ENCODE results near the gene ADAMTS12. TPM values are rescaled to one million over a fixed set of nuclear protein-coding genes. Genes with fewer than 3 reads are reported as not detected.
"Not testable (repeated sequence)": the region's sequence is repeated elsewhere in the genome, so short reads cannot be mapped to it uniquely, and the experiment has no call there.

ADAMTS12 gene
- total RNA-seq, 2 donors from 2014 or later, result 2.3 to 8.9 TPM

GRCh38 chr5:33556330-33557328 lies 335.2 kb downstream of the ADAMTS12 start:
- Histone ChIP-seq H3K4me3 (no peak overlapping the region), H3K4me1 (peaks cover 11% of the 10 kb centered on the region), H3K36me3 (replicated peaks in 1 of 2; ENCODE audit: insufficient read depth in 1 of 2, low read depth in 2 of 2) (no peaks in the 10 kb centered on the region), H3K27ac (peak overlapping the region in 2 of 4 donors; percentile 9 to 45), H3K27me3 (no peaks in the 10 kb centered on the region), H3K9me3 (no peaks in the 10 kb centered on the region)
- DNase-seq (peak; percentile 17 to 57 (median 34)), ATAC-seq (peak; percentile 53)
- 37 to 39% methylated on average over 8 of the region's 8 CpGs for WGBS, 2 donors
- intact Hi-C loops (cut with DNase I), result no loop called here
- no peak for TF ChIP-seq POLR2A (IDR thresholded peaks at IDR 0.05)
- TF ChIP-seq, protein P1, sequence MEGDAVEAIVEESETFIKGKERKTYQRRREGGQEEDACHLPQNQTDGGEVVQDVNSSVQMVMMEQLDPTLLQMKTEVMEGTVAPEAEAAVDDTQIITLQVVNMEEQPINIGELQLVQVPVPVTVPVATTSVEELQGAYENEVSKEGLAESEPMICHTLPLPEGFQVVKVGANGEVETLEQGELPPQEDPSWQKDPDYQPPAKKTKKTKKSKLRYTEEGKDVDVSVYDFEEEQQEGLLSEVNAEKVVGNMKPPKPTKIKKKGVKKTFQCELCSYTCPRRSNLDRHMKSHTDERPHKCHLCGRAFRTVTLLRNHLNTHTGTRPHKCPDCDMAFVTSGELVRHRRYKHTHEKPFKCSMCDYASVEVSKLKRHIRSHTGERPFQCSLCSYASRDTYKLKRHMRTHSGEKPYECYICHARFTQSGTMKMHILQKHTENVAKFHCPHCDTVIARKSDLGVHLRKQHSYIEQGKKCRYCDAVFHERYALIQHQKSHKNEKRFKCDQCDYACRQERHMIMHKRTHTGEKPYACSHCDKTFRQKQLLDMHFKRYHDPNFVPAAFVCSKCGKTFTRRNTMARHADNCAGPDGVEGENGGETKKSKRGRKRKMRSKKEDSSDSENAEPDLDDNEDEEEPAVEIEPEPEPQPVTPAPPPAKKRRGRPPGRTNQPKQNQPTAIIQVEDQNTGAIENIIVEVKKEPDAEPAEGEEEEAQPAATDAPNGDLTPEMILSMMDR (IDR thresholded peaks at IDR 0.05), result no peak

DNA sequence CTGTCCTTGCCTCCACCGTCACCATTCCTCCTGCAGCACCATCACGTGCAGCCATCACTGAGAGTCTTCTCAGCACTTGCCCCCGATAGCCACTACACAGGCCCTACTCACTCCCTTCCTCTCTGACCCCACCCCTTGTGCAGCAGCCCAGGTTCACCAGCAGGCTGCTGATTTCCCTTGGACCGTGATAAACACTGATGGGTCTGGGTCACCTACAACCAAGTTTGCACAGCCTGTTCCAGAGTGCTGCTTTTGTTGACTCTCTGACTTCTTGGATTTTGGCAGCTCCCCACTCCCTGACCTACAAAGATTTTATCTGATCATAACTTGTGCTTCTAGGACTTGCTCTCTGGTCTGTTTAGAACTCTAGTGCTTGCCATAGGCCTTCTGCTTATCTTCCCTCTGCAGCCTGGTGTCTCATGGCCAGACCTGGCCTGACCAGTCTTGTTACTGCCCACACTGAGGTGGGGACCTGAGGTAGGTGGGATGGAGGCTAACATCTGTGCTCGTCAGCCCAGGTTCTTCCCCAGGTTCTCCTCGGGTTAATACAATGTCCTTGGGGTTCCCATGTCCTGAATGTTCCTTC lies 341.7 kb downstream of the ADAMTS12 start:
- ATAC-seq (peak; percentile 93), DNase-seq (peak; percentile 53 to 71 (median 66))
- no peaks in the 10 kb centered on the region for H3K36me3 ChIP-seq (replicated peaks in 1 of 2; ENCODE audit: insufficient read depth in 1 of 2, low read depth in 2 of 2)
- no peaks in the 10 kb centered on the region for H3K9me3 ChIP-seq
- H3K4me3 ChIP-seq, result no peak overlapping the region
- no peaks in the 10 kb centered on the region for H3K27me3 ChIP-seq
- intact Hi-C loops (cut with DNase I), result no loop called here
- H3K4me1 ChIP-seq, result peaks cover 15% of the 10 kb centered on the region
- H3K27ac ChIP-seq, result peak overlapping the region in 1 of 4 donors; percentile 34
- 34 to 36% methylated on average over 6 of the region's 6 CpGs for WGBS, 2 donors
- TF ChIP-seq, protein P1 (IDR thresholded peaks at IDR 0.05), result peak in 4 of 7 experiments; percentile 43 to 54 (median 46)
- no peak for TF ChIP-seq POLR2A (IDR thresholded peaks at IDR 0.05)

GRCh38 chr5:33539790-33540189 lies 352.0 kb downstream of the ADAMTS12 start:
- H3K27ac ChIP-seq; intact Hi-C loops (cut with DNase I); H3K27me3 ChIP-seq; DNase-seq; H3K36me3 ChIP-seq (replicated peaks in 1 of 2; ENCODE audit: insufficient read depth in 1 of 2, low read depth in 2 of 2); ATAC-seq; H3K4me3 ChIP-seq; H3K9me3 ChIP-seq: not testable (repeated sequence)
- 90 to 95% methylated on average over 10 of the region's 10 CpGs for WGBS, 2 donors
- H3K4me1 ChIP-seq, result peaks cover 11% of the 10 kb centered on the region

GRCh38 chr5:33539212-33539611 lies 352.6 kb downstream of the ADAMTS12 start:
- no peak for ATAC-seq
- intact Hi-C loops (cut with DNase I), result no loop called here
- no peak for DNase-seq
- H3K27ac ChIP-seq, result no peak overlapping the region
- no peaks in the 10 kb centered on the region for H3K36me3 ChIP-seq (replicated peaks in 1 of 2; ENCODE audit: insufficient read depth in 1 of 2, low read depth in 2 of 2)
- H3K4me3 ChIP-seq, result no peak overlapping the region
- no peaks in the 10 kb centered on the region for H3K27me3 ChIP-seq
- 80 to 85% methylated on average over 1 of the region's 1 CpG for WGBS, 2 donors
- no peaks in the 10 kb centered on the region for H3K9me3 ChIP-seq
- no peak for TF ChIP-seq POLR2A (IDR thresholded peaks at IDR 0.05)
- TF ChIP-seq, protein P1 (IDR thresholded peaks at IDR 0.05), result no peak
- peaks cover 11% of the 10 kb centered on the region for H3K4me1 ChIP-seq

DNA sequence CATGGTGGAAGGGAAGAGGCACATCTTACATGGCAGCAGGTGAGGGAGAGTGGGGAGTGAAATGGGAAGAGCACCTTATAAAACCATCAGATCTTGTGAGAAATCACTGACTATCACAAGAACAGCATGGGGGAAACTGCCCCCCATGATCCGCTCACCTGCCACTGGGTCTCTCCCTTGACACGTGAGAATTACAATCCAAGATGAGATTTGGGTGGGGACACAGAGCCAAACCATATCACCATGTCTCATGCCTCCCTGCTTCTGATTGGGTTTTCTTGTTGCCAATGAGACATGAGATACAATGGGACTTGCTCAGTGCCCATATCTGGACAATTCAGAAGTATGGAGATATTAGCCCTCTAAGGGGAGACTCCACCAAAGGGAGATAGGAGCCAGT lies 353.6 kb downstream of the ADAMTS12 start:
- Histone ChIP-seq H3K36me3 (replicated peaks in 1 of 2; ENCODE audit: insufficient read depth in 1 of 2, low read depth in 2 of 2) (no peaks in the 10 kb centered on the region), H3K27ac (no peak overlapping the region), H3K9me3 (no peaks in the 10 kb centered on the region), H3K4me1 (peaks cover 11% of the 10 kb centered on the region), H3K4me3 (no peak overlapping the region), H3K27me3 (no peaks in the 10 kb centered on the region)
- intact Hi-C loops (cut with DNase I), result no loop called here
- ATAC-seq (no peak), DNase-seq (no peak)
- 97 to 98% methylated on average over 2 of the region's 2 CpGs for WGBS, 2 donors
- TF ChIP-seq, protein P1 (IDR thresholded peaks at IDR 0.05), result no peak

All from body of pancreas (tissue), 4 donors.